Caco-2 (cell line): Measurements from ENCODE around the gene UCN2. TPM values are rescaled to one million over a fixed set of nuclear protein-coding genes. Genes with fewer than 3 reads are reported as not detected.
A peak's percentile ranks its signal among the peaks of the same experiment; 100 is the strongest.

ENCODE experiments used
- BruUV-seq: library from RNA; stranded (reverse); fragments of 400-500 nt; replicated peaks from 2 replicates; lab custom pipeline; 2021; lab: Mats Ljungman, UMichigan
- CTCF ChIA-PET: fragments of 300-600 bp; sonication (Branson Sonifier 250); formaldehyde crosslinking; loops from one replicate; lab custom pipeline; 2022; ENCODE audit warnings: antibody characterized with exemption; lab: Charles Lee
- POLR2A ChIA-PET: fragments of 300-600 bp; sonication (Branson Sonifier 250); formaldehyde crosslinking; loops from one replicate; lab custom pipeline; 2022; ENCODE audit warnings: antibody characterized with exemption; lab: Charles Lee
- DNase-seq, 2 experiments: peaks; one replicate each; pipeline versions ENCODE4 v3.0.0 to v3.0.0-alpha.2; 2020 to 2022
- H3K27me3 ChIP-seq: replicated peaks from 2 replicates; pipeline ENCODE4 v1.6.0; 2011; ENCODE audit warnings: low read length; ENCODE audit not compliant: control insufficient read depth, insufficient read depth
- H3K36me3 ChIP-seq: 2 replicates; pipeline ENCODE4 v1.5.1; 2011; ENCODE audit warnings: low read length; ENCODE audit not compliant: control insufficient read depth, insufficient read depth
- H3K4me1 ChIP-seq: fragments of 250-450 bp; sonication (Bioruptor Pico); 2 replicates; pipeline ENCODE4 v1.5.1; 2020; ENCODE audit warnings: mild to moderate bottlenecking
- H3K4me3 ChIP-seq: 2 replicates; pipeline ENCODE4 v1.5.1; 2011; ENCODE audit warnings: low read depth, mild to moderate bottlenecking, control low read depth, low read length
- H3K9me3 ChIP-seq: fragments of 250-450 bp; sonication (Bioruptor Pico); 2 replicates; pipeline ENCODE4 v1.5.1; 2020; ENCODE audit warnings: mild to moderate bottlenecking, moderate library complexity
- H3K27ac Mint-ChIP-seq: one replicate; pipeline ENCODE4 v1.8.0; 2022; ENCODE audit warnings: mixed read lengths; ENCODE audit not compliant: unreplicated experiment
- H3K27me3 Mint-ChIP-seq: one replicate; pipeline ENCODE4 v1.8.0; 2022; ENCODE audit warnings: mixed read lengths; ENCODE audit not compliant: insufficient read depth, unreplicated experiment
- H3K36me3 Mint-ChIP-seq: one replicate; pipeline ENCODE4 v1.8.0; 2022; ENCODE audit warnings: mild to moderate bottlenecking, mixed read lengths; ENCODE audit not compliant: insufficient read depth, unreplicated experiment
- H3K4me1 Mint-ChIP-seq: one replicate; pipeline ENCODE4 v1.8.0; 2022; ENCODE audit warnings: low read depth, mixed read lengths; ENCODE audit not compliant: unreplicated experiment
- H3K4me3 Mint-ChIP-seq: one replicate; pipeline ENCODE4 v1.8.0; 2022; ENCODE audit warnings: mild to moderate bottlenecking, moderate library complexity, mixed read lengths; ENCODE audit not compliant: unreplicated experiment
- H3K9me3 Mint-ChIP-seq: one replicate; pipeline ENCODE4 v1.8.0; 2022; ENCODE audit warnings: mixed read lengths; ENCODE audit not compliant: unreplicated experiment
- intact Hi-C: fragments of 100-400 bp; cut with micrococcal nuclease; formaldehyde crosslinking; loops from one replicate; pipeline ENCODE4 v1.10.0; 2022; ENCODE audit not compliant: unreplicated experiment
- total RNA-seq: library from RNA; stranded (reverse); gene quantifications from 2 replicates; pipeline ENCODE4 v1.2.3, GENCODE V29; 2022
- TF ChIP-seq, protein P1 (sequence below), 2 experiments: fragments of 200-600 bp in 1 of 2; IDR thresholded peaks; 1 replicate in 1 of 2; 2 replicates in 1 of 2; pipeline versions ENCODE4 v1.5.1 to v1.8.0; 2011 to 2022; ENCODE audit warnings: antibody characterized with exemption in 1 of 2, control low read depth in 1 of 2, inconsistent platforms in 1 of 2, low read depth in 1 of 2, low read length in 1 of 2, mild to moderate bottlenecking in 1 of 2, moderate library complexity in 1 of 2; ENCODE audit not compliant: insufficient read depth in 1 of 2, severe bottlenecking in 1 of 2, unreplicated experiment in 1 of 2

Gene UCN2
- total RNA-seq, 1 experiment from 2014 or later = 0.54 TPM

DNA sequence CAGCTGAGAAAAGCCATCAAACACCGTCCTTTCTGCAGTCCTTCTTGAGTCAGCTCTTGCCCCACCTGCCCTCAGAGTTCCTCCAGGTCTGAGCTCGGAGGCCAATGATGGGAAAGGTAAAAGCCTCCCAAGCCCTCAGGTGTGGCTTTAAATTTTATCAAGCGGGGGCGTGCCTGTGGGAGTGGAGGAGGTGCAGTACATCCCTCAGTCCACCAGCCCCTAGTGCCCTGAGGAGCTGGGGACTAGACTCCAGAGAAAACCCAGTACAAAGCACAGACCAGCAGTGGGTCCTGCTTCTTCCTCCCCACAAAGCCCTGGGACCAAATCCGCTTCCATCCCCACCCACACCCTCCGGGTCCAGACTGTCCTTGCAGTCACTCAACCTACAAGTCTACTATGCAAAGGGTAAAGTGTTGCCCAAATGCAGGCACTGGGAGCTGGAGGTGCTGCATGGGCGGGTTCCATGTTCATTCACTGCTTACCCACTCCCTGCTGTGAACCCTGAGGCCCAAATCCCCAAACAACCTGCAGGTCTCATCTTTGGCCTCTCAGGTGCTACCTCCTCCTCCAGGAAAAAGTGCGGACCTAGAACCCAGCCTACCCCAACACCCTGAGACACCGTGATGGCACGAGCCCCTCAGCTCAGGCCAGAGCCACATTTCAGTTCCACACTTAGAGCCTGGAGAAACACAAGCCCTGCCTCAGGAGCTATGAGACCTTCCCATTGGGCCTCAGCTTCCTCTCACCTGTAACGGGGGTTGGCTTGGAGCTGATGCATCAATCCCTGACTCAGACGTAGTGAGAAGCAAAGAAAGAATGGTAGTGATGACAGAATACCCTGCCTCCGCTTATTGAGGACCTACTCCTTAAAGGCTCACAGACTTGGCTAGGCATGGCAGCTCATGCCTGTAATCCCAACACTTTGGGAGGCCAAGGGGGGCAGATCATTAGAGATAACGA lies 9.4 kb downstream of the UCN2 start:
- no peak overlapping the region for H3K27ac Mint-ChIP-seq
- Histone ChIP-seq H3K27me3 (no peaks in the 10 kb centered on the region), H3K4me3 (0 out of 2 replicates have a peak overlapping the region, but pooled peaks have one; percentile 13), H3K9me3 (no peaks in the 10 kb centered on the region), H3K36me3 (no peaks in the 10 kb centered on the region; the same call in 1 of the 2 replicates), H3K4me1 (peaks cover 32% of the 10 kb centered on the region)
- DNase-seq = no peak
- H3K4me3 Mint-ChIP-seq = no peak overlapping the region
- H3K4me1 Mint-ChIP-seq = peaks cover 22% of the 10 kb centered on the region
- peaks cover 8% of the 10 kb centered on the region for H3K36me3 Mint-ChIP-seq
- no peaks in the 10 kb centered on the region for H3K27me3 Mint-ChIP-seq
- ChIA-PET POLR2A (interaction anchor here (0.6 kb wide), 1 partner anchor 82 kb away, joined by 4 read pairs; no protein-coding TSS in a partner anchor), CTCF (interaction anchor here (0.5 to 1.5 kb wide), 2 partner anchors 153 to 439 kb away, joined by 3 to 6 read pairs; no protein-coding TSS in a partner anchor)
- no TSS peak for BruUV-seq
- TF ChIP-seq, protein P1, sequence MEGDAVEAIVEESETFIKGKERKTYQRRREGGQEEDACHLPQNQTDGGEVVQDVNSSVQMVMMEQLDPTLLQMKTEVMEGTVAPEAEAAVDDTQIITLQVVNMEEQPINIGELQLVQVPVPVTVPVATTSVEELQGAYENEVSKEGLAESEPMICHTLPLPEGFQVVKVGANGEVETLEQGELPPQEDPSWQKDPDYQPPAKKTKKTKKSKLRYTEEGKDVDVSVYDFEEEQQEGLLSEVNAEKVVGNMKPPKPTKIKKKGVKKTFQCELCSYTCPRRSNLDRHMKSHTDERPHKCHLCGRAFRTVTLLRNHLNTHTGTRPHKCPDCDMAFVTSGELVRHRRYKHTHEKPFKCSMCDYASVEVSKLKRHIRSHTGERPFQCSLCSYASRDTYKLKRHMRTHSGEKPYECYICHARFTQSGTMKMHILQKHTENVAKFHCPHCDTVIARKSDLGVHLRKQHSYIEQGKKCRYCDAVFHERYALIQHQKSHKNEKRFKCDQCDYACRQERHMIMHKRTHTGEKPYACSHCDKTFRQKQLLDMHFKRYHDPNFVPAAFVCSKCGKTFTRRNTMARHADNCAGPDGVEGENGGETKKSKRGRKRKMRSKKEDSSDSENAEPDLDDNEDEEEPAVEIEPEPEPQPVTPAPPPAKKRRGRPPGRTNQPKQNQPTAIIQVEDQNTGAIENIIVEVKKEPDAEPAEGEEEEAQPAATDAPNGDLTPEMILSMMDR (IDR thresholded peaks at IDR 0.05; ENCODE audit: insufficient read depth in 1 of 2, low read depth in 1 of 2, low read length in 1 of 2, severe bottlenecking in 1 of 2, unreplicated experiment in 1 of 2) = no peak
- intact Hi-C loops = no loop called here
- no peaks in the 10 kb centered on the region for H3K9me3 Mint-ChIP-seq

DNA sequence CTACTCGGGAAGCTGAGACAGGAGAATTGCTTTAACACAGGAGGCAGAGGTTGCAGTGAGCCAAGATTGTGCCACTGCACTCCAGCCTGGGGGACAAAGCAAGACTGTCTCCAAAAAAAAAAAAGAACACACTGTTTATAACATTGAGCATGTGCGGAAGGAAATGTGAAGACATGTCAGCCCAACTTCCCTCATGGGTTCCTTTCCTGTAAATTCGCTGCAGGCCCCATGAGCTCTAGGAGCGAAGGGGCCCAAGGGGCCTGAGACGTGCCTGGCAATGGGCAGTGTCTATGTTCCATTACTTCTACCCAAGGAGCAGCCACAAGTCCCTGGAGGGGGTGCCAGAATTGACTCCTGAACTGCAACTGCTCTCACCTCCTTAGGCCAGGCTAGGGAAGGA lies 10.2 kb downstream of the UCN2 start:
- Mint-ChIP-seq H3K4me1 (peaks cover 17% of the 10 kb centered on the region), H3K4me3 (no peak overlapping the region), H3K27ac (peak overlapping the region; percentile 79), H3K9me3 (no peaks in the 10 kb centered on the region), H3K36me3 (peaks cover 14% of the 10 kb centered on the region), H3K27me3 (no peaks in the 10 kb centered on the region)
- no TSS peak for BruUV-seq
- Histone ChIP-seq H3K9me3 (no peaks in the 10 kb centered on the region), H3K27me3 (no peaks in the 10 kb centered on the region), H3K4me3 (no peak overlapping the region), H3K36me3 (no peaks in the 10 kb centered on the region; the same call in 1 of the 2 replicates), H3K4me1 (peaks cover 28% of the 10 kb centered on the region)
- intact Hi-C loops = no loop called here
- TF ChIP-seq, protein P1 (IDR thresholded peaks at IDR 0.05; ENCODE audit: insufficient read depth in 1 of 2, low read depth in 1 of 2, low read length in 1 of 2, severe bottlenecking in 1 of 2, unreplicated experiment in 1 of 2) = no peak
- ChIA-PET CTCF (interaction anchor here (1.5 kb wide), 1 partner anchor 153 kb away, joined by 3 read pairs; no protein-coding TSS in a partner anchor), POLR2A (no interaction called here)
- DNase-seq = no peak
